PC-3 (cell line): ENCODE measurements around the gene DALRD3. TPM values are rescaled to one million over a fixed set of nuclear protein-coding genes. Genes with fewer than 3 reads are reported as not detected.

Experiments
- ATAC-seq: fragments of 200-7000 bp; cut with Tn5 transposase; 2 replicates; pipeline ENCODE4 v1.9.1; 2020; ENCODE audit warnings: mild to moderate bottlenecking, moderate library complexity
- BruUV-seq: library from RNA; stranded (reverse); fragments of 400-500 nt; replicated peaks from 2 replicates; lab custom pipeline; 2021; lab: Mats Ljungman, UMichigan
- CTCF ChIA-PET: fragments of 300-600 bp; sonication (Branson Sonifier 250); formaldehyde crosslinking; loops from one replicate; lab custom pipeline; 2022; ENCODE audit warnings: antibody characterized with exemption; lab: Charles Lee
- POLR2A ChIA-PET: fragments of 300-600 bp; sonication (Branson Sonifier 250); formaldehyde crosslinking; loops from one replicate; lab custom pipeline; 2022; ENCODE audit warnings: antibody characterized with exemption; ENCODE audit not compliant: unreplicated experiment; lab: Charles Lee
- DNase-seq: peaks from one replicate; pipeline ENCODE4 v3.0.0-alpha.2; 2015
- H2AFZ ChIP-seq: fragments of 300-600 bp; sonication (generic); 2 replicates; pipeline ENCODE4 v1.6.0; 2016; ENCODE audit warnings: antibody characterized with exemption, low read length
- H3F3A ChIP-seq: fragments of 300-600 bp; sonication (generic); one replicate; pipeline ENCODE4 v1.6.0; 2017; ENCODE audit warnings: antibody characterized with exemption, low read length, control low read depth, mild to moderate bottlenecking; ENCODE audit not compliant: unreplicated experiment
- H3K27ac ChIP-seq: fragments of 300-600 bp; sonication (generic); 2 replicates; pipeline ENCODE4 v1.5.1; 2016; ENCODE audit warnings: mild to moderate bottlenecking, low read length
- H3K27me3 ChIP-seq: fragments of 300-600 bp; sonication (generic); 2 replicates; pipeline ENCODE4 v1.6.1; 2016; ENCODE audit warnings: low read length, mixed read lengths
- H3K36me3 ChIP-seq: fragments of 300-600 bp; sonication (generic); 2 replicates; pipeline ENCODE4 v1.6.1; 2016; ENCODE audit warnings: low read depth, mixed run types, low read length, mixed read lengths
- H3K4me1 ChIP-seq: fragments of 300-600 bp; sonication (generic); 2 replicates; pipeline ENCODE4 v1.5.1; 2016; ENCODE audit warnings: low read length; ENCODE audit not compliant: insufficient read depth
- H3K4me2 ChIP-seq: fragments of 300-600 bp; sonication (generic); 2 replicates; pipeline ENCODE4 v1.6.0; 2016; ENCODE audit warnings: low read length
- H3K4me3 ChIP-seq: fragments of 300-600 bp; sonication (generic); 2 replicates; pipeline ENCODE4 v1.5.1; 2016; ENCODE audit warnings: mild to moderate bottlenecking, low read length, mixed read lengths
- H3K79me2 ChIP-seq: fragments of 300-600 bp; sonication (generic); 2 replicates; pipeline ENCODE4 v1.6.1; 2017; ENCODE audit warnings: low read length, mixed read lengths
- H3K9ac ChIP-seq: fragments of 300-600 bp; sonication (generic); 2 replicates; pipeline ENCODE4 v1.6.0; 2016; ENCODE audit warnings: mild to moderate bottlenecking, low read length
- H3K9me2 ChIP-seq: fragments of 300-600 bp; sonication (generic); replicated peaks from 2 replicates; pipeline ENCODE4 v1.6.1; 2016; ENCODE audit warnings: mixed run types, low read length, mixed read lengths
- H3K9me3 ChIP-seq: fragments of 300-600 bp; sonication (generic); 2 replicates; pipeline ENCODE4 v1.6.1; 2016; ENCODE audit warnings: low read length, mixed read lengths
- H4K20me1 ChIP-seq: fragments of 300-600 bp; sonication (generic); 2 replicates; pipeline ENCODE4 v1.6.1; 2016; ENCODE audit warnings: low read length, mixed read lengths
- CTCF ChIP-seq: fragments of 300-600 bp; sonication (generic); conservative IDR thresholded peaks from 2 replicates; pipeline ENCODE4 v1.5.1; 2017; ENCODE audit warnings: antibody characterized with exemption, low read depth, mild to moderate bottlenecking, low read length
- EZH2 ChIP-seq: fragments of 300-600 bp; sonication (generic); IDR thresholded peaks from one replicate; pipeline ENCODE4 v1.6.1; 2017; ENCODE audit warnings: antibody characterized with exemption, mild to moderate bottlenecking, low read length; ENCODE audit not compliant: unreplicated experiment
- EZH2phosphoT487 ChIP-seq: fragments of 300-600 bp; sonication (generic); IDR thresholded peaks from 2 replicates; pipeline ENCODE4 v1.6.1; 2018; ENCODE audit warnings: mild to moderate bottlenecking, antibody characterized with exemption, low read length, borderline replicate concordance
- intact Hi-C: fragments of 100-400 bp; cut with micrococcal nuclease; formaldehyde crosslinking; loops from 2 replicates; pipeline ENCODE4 v1.9.0; 2023
- total RNA-seq: library from RNA; depleted of rRNA; stranded (reverse); fragments of >200 nt; gene quantifications from 2 replicates; pipeline ENCODE4 v1.2.3, GENCODE V29; 2014

Gene DALRD3
- total RNA-seq, 1 experiment from 2014 or later = 43.3 TPM

- H3K27me3 ChIP-seq = no peaks in the 10 kb centered on the region
- POLR2A ChIA-PET = no interaction called here
- peaks cover 8% of the 10 kb centered on the region for H3F3A ChIP-seq
- no peaks in the 10 kb centered on the region for H3K9me2 ChIP-seq
- no peak overlapping the region for H3K9ac ChIP-seq
- no peak overlapping the region for H3K4me3 ChIP-seq
- BruUV-seq = no TSS peak
- ATAC-seq (no peak), DNase-seq (no peak)
- CTCF ChIA-PET = no interaction called here
- no peak overlapping the region for H3K4me2 ChIP-seq
- H3K4me1 ChIP-seq = peaks cover 40% of the 10 kb centered on the region
- no peak overlapping the region for H3K27ac ChIP-seq
- peaks cover 81% of the 10 kb centered on the region for H3K79me2 ChIP-seq
- H3K36me3 ChIP-seq = peaks cover 49% of the 10 kb centered on the region
- intact Hi-C loops = no loop called here
- TF ChIP-seq CTCF = no peak
- TF ChIP-seq EZH2phosphoT487 = no peak
- TF ChIP-seq EZH2 = no peak
- H3K9me3 ChIP-seq = no peaks in the 10 kb centered on the region
- no peak overlapping the region for H2AFZ ChIP-seq
- 0 out of 2 replicates have a peak, but pooled peaks cover 13% of the 10 kb centered on the region for H4K20me1 ChIP-seq
Measured at GRCh38 chr3:49025005-49025792, 6.8 kb upstream of the DALRD3 start.

- Histone ChIP-seq H2AFZ (no peak overlapping the region), H3K27ac (no peak overlapping the region), H3K9ac (no peak overlapping the region), H3K4me2 (peak overlapping the region; percentile 32), H3K79me2 (peaks cover 89% of the 10 kb centered on the region), H3K4me1 (peaks cover 45% of the 10 kb centered on the region), H3K36me3 (peaks cover 45% of the 10 kb centered on the region), H4K20me1 (0 out of 2 replicates have a peak, but pooled peaks cover 13% of the 10 kb centered on the region), H3K9me3 (no peaks in the 10 kb centered on the region), H3K4me3 (no peak overlapping the region), H3K27me3 (no peaks in the 10 kb centered on the region), H3F3A (peaks cover under 1% of the 10 kb centered on the region), H3K9me2 (no peaks in the 10 kb centered on the region)
- no peak for DNase-seq
- TF ChIP-seq EZH2 = no peak
- TF ChIP-seq EZH2phosphoT487 = no peak
- TF ChIP-seq CTCF = no peak
- intact Hi-C loops = loop anchor here (5.0 kb wide), 1 partner anchor 68 kb away; the partner anchor contains the start of gene QRICH1
- no peak for ATAC-seq
- BruUV-seq = no TSS peak
- CTCF ChIA-PET = no interaction called here
- POLR2A ChIA-PET = no interaction called here
Measured at GRCh38 chr3:49024449-49024848, 6.1 kb upstream of the DALRD3 start.

- intact Hi-C loops = loop anchor here (5.0 kb wide), 1 partner anchor 69 kb away; the partner anchor contains the start of gene QRICH1
- H3K4me1 ChIP-seq = peaks cover 45% of the 10 kb centered on the region
- no peak for DNase-seq
- H3K9me3 ChIP-seq = no peaks in the 10 kb centered on the region
- no peak overlapping the region for H3K4me3 ChIP-seq
- H3K79me2 ChIP-seq = peaks cover 88% of the 10 kb centered on the region
- ATAC-seq = no peak
- H3K27me3 ChIP-seq = no peaks in the 10 kb centered on the region
- H3K9ac ChIP-seq = no peak overlapping the region
- TF ChIP-seq EZH2 = no peak
- no peak for TF ChIP-seq CTCF
- BruUV-seq = no TSS peak
- POLR2A ChIA-PET = no interaction called here
- H3K36me3 ChIP-seq = peaks cover 45% of the 10 kb centered on the region
- no peak overlapping the region for H3K27ac ChIP-seq
- CTCF ChIA-PET = no interaction called here
- H3K4me2 ChIP-seq = peak overlapping the region; percentile 32
- H4K20me1 ChIP-seq = 0 out of 2 replicates have a peak, but pooled peaks cover 13% of the 10 kb centered on the region
- H2AFZ ChIP-seq = no peak overlapping the region
- no peaks in the 10 kb centered on the region for H3F3A ChIP-seq
- no peaks in the 10 kb centered on the region for H3K9me2 ChIP-seq
Measured at GRCh38 chr3:49023775-49024174, 5.4 kb upstream of the DALRD3 start.
